Endodermal cell (in vitro differentiated cells): ENCODE data around the gene HACD2. TPM values are rescaled to one million over a fixed set of nuclear protein-coding genes. Genes with fewer than 3 reads are reported as not detected.

Experiments used
- DNase-seq: peaks from one replicate; pipeline ENCODE4 v3.0.0-alpha.2; 2017
- H3K27ac ChIP-seq: 2 replicates; pipeline ENCODE4 v1.5.1; 2013; ENCODE audit warnings: mild to moderate bottlenecking, low read depth, low read length, moderate library complexity
- H3K27me3 ChIP-seq: 2 replicates; pipeline ENCODE4 v1.6.1; 2013; ENCODE audit warnings: mild to moderate bottlenecking, low read length, moderate library complexity; ENCODE audit not compliant: insufficient read depth, control insufficient read depth, poor library complexity, severe bottlenecking
- H3K36me3 ChIP-seq: 2 replicates; pipeline ENCODE4 v1.7.0; 2013; ENCODE audit warnings: mild to moderate bottlenecking, low read length, moderate library complexity; ENCODE audit not compliant: control insufficient read depth, insufficient read depth
- H3K4me1 ChIP-seq: one replicate; pipeline ENCODE4 v1.7.0; 2013; ENCODE audit warnings: low read length; ENCODE audit not compliant: control insufficient read depth, insufficient read depth
- H3K4me3 ChIP-seq: 2 replicates; pipeline ENCODE4 v1.5.1; 2013; ENCODE audit warnings: mild to moderate bottlenecking, low read length, moderate library complexity
- H3K9ac ChIP-seq: 2 replicates; pipeline ENCODE4 v1.6.1; 2013; ENCODE audit warnings: mild to moderate bottlenecking, low read length, moderate library complexity; ENCODE audit not compliant: poor library complexity, severe bottlenecking; ENCODE audit errors: extremely low read depth
- H3K9me3 ChIP-seq: 2 replicates; pipeline ENCODE4 v1.6.1; 2013; ENCODE audit warnings: mild to moderate bottlenecking, low read length, moderate library complexity; ENCODE audit not compliant: control insufficient read depth
- H3K27ac Mint-ChIP-seq: 2 replicates; pipeline ENCODE4 v1.8.0; 2020; ENCODE audit warnings: mixed read lengths
- H3K27me3 Mint-ChIP-seq: 2 replicates; pipeline ENCODE4 v1.8.0; 2021; ENCODE audit warnings: mild to moderate bottlenecking, mixed read lengths; ENCODE audit not compliant: insufficient read depth
- H3K36me3 Mint-ChIP-seq: 2 replicates; pipeline ENCODE4 v1.8.0; 2020; ENCODE audit warnings: low read depth, mixed read lengths
- H3K4me1 Mint-ChIP-seq: 2 replicates; pipeline ENCODE4 v1.8.0; 2020; ENCODE audit warnings: mixed read lengths
- H3K4me3 Mint-ChIP-seq: 2 replicates; pipeline ENCODE4 v1.8.0; 2020; ENCODE audit warnings: mild to moderate bottlenecking, moderate library complexity, mixed read lengths
- H3K9me3 Mint-ChIP-seq: 2 replicates; pipeline ENCODE4 v1.8.0; 2020; ENCODE audit warnings: mild to moderate bottlenecking, mixed read lengths
- WGBS, 2 experiments: methylation state at CpG; one replicate each; pipeline versions ENCODE4 v1.1.5 to v1.1.7; 2013; ENCODE audit warnings: missing lambda C conversion rate in 2 of 2, mixed read lengths in 1 of 2; ENCODE audit not compliant: insufficient coverage in 1 of 2, insufficient read length in 1 of 2; 5-methylcytosine and 5-hydroxymethylcytosine counted together
- total RNA-seq, 2 donors: library from RNA; stranded (reverse); fragmentation: NEBNext Ultra II Directional in 1 of 2; extraction: Animal tissue kit (Norgen Biotek cat#: 25700) in 1 of 2; gene quantifications; 2 replicates in 1 of 2; 3 replicates in 1 of 2; pipeline ENCODE4 v1.2.1, GENCODE V29; 2021
- TF ChIP-seq, protein P1 (sequence below): fragments of 200-600 bp; sonication (generic); conservative IDR thresholded peaks from 2 replicates; pipeline ENCODE4 v1.5.0; 2021; ENCODE audit warnings: antibody characterized with exemption, mild to moderate bottlenecking

The HACD2 gene
- total RNA-seq, 2 donors from 2014 or later, result 32.5 to 48.7 TPM

DNA sequence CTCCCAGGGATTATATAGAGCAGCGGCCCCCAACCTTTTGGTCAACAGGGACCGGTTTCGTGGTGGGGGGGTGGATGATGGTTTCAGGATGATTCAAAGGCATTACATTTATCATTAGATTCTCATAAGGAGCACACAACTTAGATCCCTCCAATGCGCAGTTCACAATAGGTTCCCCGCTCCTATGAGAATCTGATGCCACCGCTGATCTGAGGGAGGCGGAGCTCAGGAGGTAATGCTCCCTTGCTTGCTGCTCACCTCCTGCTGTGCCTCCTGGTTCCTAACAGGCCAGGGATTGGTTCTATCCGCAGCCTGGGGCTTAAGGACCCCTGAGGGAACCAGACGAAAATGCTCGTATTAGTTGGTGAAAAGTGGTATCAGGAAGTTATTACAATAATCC is 1.3 kb upstream of the HACD2 start:
- Histone ChIP-seq H3K4me1 (no peaks in the 10 kb centered on the region), H3K9me3 (peaks cover 38% of the 10 kb centered on the region), H3K27me3 (no peaks in the 10 kb centered on the region), H3K4me3 (peak overlapping the region; percentile 88), H3K36me3 (peaks cover 43% of the 10 kb centered on the region), H3K9ac (peak overlapping the region; percentile 93), H3K27ac (peak overlapping the region; percentile 95)
- Mint-ChIP-seq H3K27ac (no peak overlapping the region), H3K27me3 (no peaks in the 10 kb centered on the region), H3K4me3 (no peak overlapping the region), H3K4me1 (peaks cover 10% of the 10 kb centered on the region), H3K36me3 (peaks cover 41% of the 10 kb centered on the region), H3K9me3 (peaks cover 42% of the 10 kb centered on the region)
- TF ChIP-seq, protein P1, sequence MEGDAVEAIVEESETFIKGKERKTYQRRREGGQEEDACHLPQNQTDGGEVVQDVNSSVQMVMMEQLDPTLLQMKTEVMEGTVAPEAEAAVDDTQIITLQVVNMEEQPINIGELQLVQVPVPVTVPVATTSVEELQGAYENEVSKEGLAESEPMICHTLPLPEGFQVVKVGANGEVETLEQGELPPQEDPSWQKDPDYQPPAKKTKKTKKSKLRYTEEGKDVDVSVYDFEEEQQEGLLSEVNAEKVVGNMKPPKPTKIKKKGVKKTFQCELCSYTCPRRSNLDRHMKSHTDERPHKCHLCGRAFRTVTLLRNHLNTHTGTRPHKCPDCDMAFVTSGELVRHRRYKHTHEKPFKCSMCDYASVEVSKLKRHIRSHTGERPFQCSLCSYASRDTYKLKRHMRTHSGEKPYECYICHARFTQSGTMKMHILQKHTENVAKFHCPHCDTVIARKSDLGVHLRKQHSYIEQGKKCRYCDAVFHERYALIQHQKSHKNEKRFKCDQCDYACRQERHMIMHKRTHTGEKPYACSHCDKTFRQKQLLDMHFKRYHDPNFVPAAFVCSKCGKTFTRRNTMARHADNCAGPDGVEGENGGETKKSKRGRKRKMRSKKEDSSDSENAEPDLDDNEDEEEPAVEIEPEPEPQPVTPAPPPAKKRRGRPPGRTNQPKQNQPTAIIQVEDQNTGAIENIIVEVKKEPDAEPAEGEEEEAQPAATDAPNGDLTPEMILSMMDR, result no peak
- 7 to 8% methylated on average over 4 to 10 of the region's 10 CpGs for WGBS, 2 experiments
- peak; percentile 90 for DNase-seq

DNA sequence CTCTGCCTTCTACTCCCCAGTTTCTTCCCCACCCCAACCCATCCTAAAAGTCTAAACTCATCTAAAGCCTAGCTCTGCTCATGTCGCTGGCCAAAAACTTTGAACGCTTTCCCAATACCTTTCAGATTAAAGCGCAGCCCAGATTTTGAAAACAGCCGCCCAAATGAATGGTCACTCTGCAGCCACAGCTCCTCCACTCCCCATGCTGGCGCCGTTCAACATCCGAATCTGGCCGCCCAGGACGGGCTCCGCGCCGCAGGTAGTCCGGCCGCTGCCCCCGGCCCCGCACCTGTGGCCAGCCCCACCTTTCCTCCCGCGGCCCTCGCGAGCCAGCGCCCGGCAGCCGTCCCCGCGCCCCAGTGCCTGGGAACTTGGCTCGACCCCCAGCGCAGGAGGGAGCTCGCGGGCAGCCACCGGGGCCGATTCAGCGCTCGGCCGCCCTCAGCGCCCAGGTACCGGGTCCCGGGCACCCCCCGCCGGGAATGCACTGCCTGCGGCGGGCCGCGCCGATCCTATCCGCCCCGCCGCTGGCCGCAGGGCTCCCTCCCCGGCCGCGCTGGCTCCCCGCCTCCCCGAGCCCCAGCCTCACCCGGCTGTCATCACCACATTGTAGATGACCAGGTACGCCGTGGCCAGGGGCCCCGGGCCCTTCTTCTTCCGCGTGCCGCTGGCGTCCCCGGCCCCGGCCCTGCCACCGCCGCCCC is 417 bp downstream of the HACD2 start:
- Mint-ChIP-seq H3K4me3 (no peak overlapping the region), H3K36me3 (peaks cover 38% of the 10 kb centered on the region), H3K27me3 (no peaks in the 10 kb centered on the region), H3K4me1 (peaks cover 10% of the 10 kb centered on the region), H3K27ac (peak overlapping the region; percentile 71), H3K9me3 (peaks cover 25% of the 10 kb centered on the region)
- Histone ChIP-seq H3K9ac (peak overlapping the region; percentile 67), H3K9me3 (peaks cover 21% of the 10 kb centered on the region), H3K27me3 (no peaks in the 10 kb centered on the region), H3K4me3 (peak overlapping the region; percentile 88), H3K4me1 (no peaks in the 10 kb centered on the region), H3K36me3 (peaks cover 43% of the 10 kb centered on the region), H3K27ac (no peak overlapping the region)
- DNase-seq, result no peak
- 0% methylated on average over 7 to 65 of the region's 65 CpGs for WGBS, 2 experiments
- TF ChIP-seq, protein P1, result peak; percentile 54

DNA sequence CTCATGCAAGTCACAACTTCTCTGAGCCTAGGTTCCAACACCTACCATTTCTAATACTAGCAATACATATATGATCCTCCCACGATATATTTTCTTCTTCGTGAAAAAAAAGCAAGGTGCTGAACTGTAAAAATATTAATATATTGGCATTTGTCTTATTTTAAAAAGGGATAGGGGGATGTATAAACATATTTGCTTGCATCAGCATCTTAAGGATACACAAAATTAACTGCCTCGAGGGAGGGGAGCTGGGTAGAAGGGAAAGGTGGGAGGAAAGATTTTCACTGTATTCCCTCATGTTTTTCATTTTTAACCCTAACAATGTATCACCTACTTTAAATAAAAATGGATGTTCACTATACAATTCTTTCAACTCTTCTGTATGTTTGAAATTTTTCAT is 1.3 kb downstream of the HACD2 start:
- Mint-ChIP-seq H3K4me3 (no peak overlapping the region), H3K27me3 (no peaks in the 10 kb centered on the region), H3K4me1 (peaks cover 10% of the 10 kb centered on the region), H3K36me3 (peaks cover 37% of the 10 kb centered on the region), H3K27ac (no peak overlapping the region), H3K9me3 (peaks cover 16% of the 10 kb centered on the region)
- Histone ChIP-seq H3K4me3 (peak overlapping the region; percentile 88), H3K4me1 (no peaks in the 10 kb centered on the region), H3K27ac (no peak overlapping the region), H3K27me3 (no peaks in the 10 kb centered on the region), H3K9me3 (peaks cover 12% of the 10 kb centered on the region), H3K36me3 (peaks cover 43% of the 10 kb centered on the region), H3K9ac (peak overlapping the region; percentile 67)
- 94% methylated on average over 2 of the region's 3 CpGs; no CpG with 5 or more reads in 1 of the 2 experiments for WGBS, 2 experiments
- TF ChIP-seq, protein P1, result no peak
- no peak for DNase-seq
